COLO668 (cell line): Measurements from ENCODE around the gene ZEB2.

ENCODE experiments used
- DNase-seq: peaks from one replicate; lab custom pipeline; 2025; ENCODE audit not compliant: unreplicated experiment; lab: John Stamatoyannopoulos, UW

Gene ZEB2

GRCh38 chr2:144361742-144362141, 158.2 kb downstream of the ZEB2 start:
- DNase-seq, result no peak

GRCh38 chr2:144359684-144360083, 160.2 kb downstream of the ZEB2 start:
- DNase-seq, result no peak

GRCh38 chr2:144358979-144359541, 160.9 kb downstream of the ZEB2 start:
- no peak for DNase-seq

- no peak for DNase-seq
Measured at GRCh38 chr2:144358374-144358964, 161.4 kb downstream of the ZEB2 start.

- DNase-seq, result no peak
Measured at GRCh38 chr2:144357623-144358373, 162.1 kb downstream of the ZEB2 start.

GRCh38 chr2:144356402-144356801, 163.5 kb downstream of the ZEB2 start:
- no peak for DNase-seq

- DNase-seq, result no peak
Measured at GRCh38 chr2:144354953-144355352, 165.0 kb downstream of the ZEB2 start.

- no peak for DNase-seq
Measured at GRCh38 chr2:144351687-144352086, 168.2 kb downstream of the ZEB2 start.

- no peak for DNase-seq
Measured at GRCh38 chr2:144350151-144350802, 169.6 kb downstream of the ZEB2 start.

- DNase-seq, result no peak
Measured at GRCh38 chr2:144349674-144350073, 170.2 kb downstream of the ZEB2 start.

- no peak for DNase-seq
Measured at GRCh38 chr2:144348846-144349245, 171.1 kb downstream of the ZEB2 start.

GRCh38 chr2:144346229-144346628, 173.7 kb downstream of the ZEB2 start:
- no peak for DNase-seq

- no peak for DNase-seq
Measured at GRCh38 chr2:144343145-144343544, 176.8 kb downstream of the ZEB2 start.

GRCh38 chr2:144341538-144341937, 178.4 kb downstream of the ZEB2 start:
- DNase-seq, result no peak

- DNase-seq, result no peak
Measured at GRCh38 chr2:144339048-144339447, 180.9 kb downstream of the ZEB2 start.

GRCh38 chr2:144334551-144334950, 185.4 kb downstream of the ZEB2 start:
- DNase-seq, result no peak
